Measurements from ENCODE around the gene MACROD2. TPM values are rescaled to one million over a fixed set of nuclear protein-coding genes. Genes with fewer than 3 reads are reported as not detected.

MACROD2 gene
- total RNA-seq, 4 donors from 2014 or later = 2.1 to 28.1 (median 12.6) TPM

- TF ChIP-seq POLR2A (IDR thresholded peaks at IDR 0.05) = no peak
- TF ChIP-seq, protein P1, sequence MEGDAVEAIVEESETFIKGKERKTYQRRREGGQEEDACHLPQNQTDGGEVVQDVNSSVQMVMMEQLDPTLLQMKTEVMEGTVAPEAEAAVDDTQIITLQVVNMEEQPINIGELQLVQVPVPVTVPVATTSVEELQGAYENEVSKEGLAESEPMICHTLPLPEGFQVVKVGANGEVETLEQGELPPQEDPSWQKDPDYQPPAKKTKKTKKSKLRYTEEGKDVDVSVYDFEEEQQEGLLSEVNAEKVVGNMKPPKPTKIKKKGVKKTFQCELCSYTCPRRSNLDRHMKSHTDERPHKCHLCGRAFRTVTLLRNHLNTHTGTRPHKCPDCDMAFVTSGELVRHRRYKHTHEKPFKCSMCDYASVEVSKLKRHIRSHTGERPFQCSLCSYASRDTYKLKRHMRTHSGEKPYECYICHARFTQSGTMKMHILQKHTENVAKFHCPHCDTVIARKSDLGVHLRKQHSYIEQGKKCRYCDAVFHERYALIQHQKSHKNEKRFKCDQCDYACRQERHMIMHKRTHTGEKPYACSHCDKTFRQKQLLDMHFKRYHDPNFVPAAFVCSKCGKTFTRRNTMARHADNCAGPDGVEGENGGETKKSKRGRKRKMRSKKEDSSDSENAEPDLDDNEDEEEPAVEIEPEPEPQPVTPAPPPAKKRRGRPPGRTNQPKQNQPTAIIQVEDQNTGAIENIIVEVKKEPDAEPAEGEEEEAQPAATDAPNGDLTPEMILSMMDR (IDR thresholded peaks at IDR 0.05) = no peak
- Histone ChIP-seq H3K36me3 (no peaks in the 10 kb centered on the region), H3K4me1 (no peaks in the 10 kb centered on the region), H3K4me3 (no peak overlapping the region), H3K27ac (no peak overlapping the region), H3K9me3 (no peaks in the 10 kb centered on the region), H3K27me3 (no peaks in the 10 kb centered on the region)
- DNase-seq = no peak
- intact Hi-C loops (cut with DNase I; ENCODE audit: low total_unique reads) = no loop called here
Observed at GRCh38 chr20:14495066-14495465, 499.8 kb downstream of the MACROD2 start.

GRCh38 chr20:14497004-14497403, 501.7 kb downstream of the MACROD2 start:
- H3K4me1 ChIP-seq = no peaks in the 10 kb centered on the region
- TF ChIP-seq POLR2A (IDR thresholded peaks at IDR 0.05) = no peak
- TF ChIP-seq, protein P1 (IDR thresholded peaks at IDR 0.05) = no peak
- no peaks in the 10 kb centered on the region for H3K27me3 ChIP-seq
- H3K9me3 ChIP-seq = no peaks in the 10 kb centered on the region
- no peaks in the 10 kb centered on the region for H3K36me3 ChIP-seq
- no peak overlapping the region for H3K4me3 ChIP-seq
- H3K27ac ChIP-seq = no peak overlapping the region
- no peak for DNase-seq
- intact Hi-C loops (cut with DNase I; ENCODE audit: low total_unique reads) = no loop called here

GRCh38 chr20:14498772-14499171, 503.5 kb downstream of the MACROD2 start:
- no peaks in the 10 kb centered on the region for H3K9me3 ChIP-seq
- no peak overlapping the region for H3K27ac ChIP-seq
- no peaks in the 10 kb centered on the region for H3K27me3 ChIP-seq
- no peaks in the 10 kb centered on the region for H3K36me3 ChIP-seq
- DNase-seq = no peak
- no peak overlapping the region for H3K4me3 ChIP-seq
- no peaks in the 10 kb centered on the region for H3K4me1 ChIP-seq
- TF ChIP-seq, protein P1 (IDR thresholded peaks at IDR 0.05) = no peak
- TF ChIP-seq POLR2A (IDR thresholded peaks at IDR 0.05) = no peak
- intact Hi-C loops (cut with DNase I; ENCODE audit: low total_unique reads) = no loop called here

GRCh38 chr20:14505476-14505875, 510.2 kb downstream of the MACROD2 start:
- no peaks in the 10 kb centered on the region for H3K9me3 ChIP-seq

DNA sequence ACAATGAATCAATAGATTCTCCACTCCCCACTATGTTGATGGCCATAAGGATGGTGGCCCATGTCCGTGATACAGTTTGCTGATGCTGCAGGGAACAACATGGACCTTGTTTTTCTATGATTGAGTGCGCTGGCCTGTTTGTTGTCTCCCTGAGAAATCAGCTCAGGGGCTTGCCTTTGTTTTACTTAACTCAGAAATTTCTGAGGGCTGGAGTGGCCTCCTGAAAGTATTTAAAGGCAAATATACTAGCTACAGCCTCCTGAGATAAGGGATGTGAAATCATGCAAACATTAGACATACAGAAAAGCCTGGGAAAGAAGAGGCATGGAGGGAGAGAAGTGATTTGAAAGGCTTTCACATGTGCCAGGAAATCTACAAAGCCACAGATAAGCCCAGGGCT, 512.4 kb downstream of the MACROD2 start:
- H3K4me1 ChIP-seq = no peaks in the 10 kb centered on the region
- intact Hi-C loops (cut with DNase I; ENCODE audit: low total_unique reads) = no loop called here
- DNase-seq = no peak
- H3K27ac ChIP-seq = no peak overlapping the region
- no peak overlapping the region for H3K4me3 ChIP-seq
- H3K9me3 ChIP-seq = no peaks in the 10 kb centered on the region
- TF ChIP-seq, protein P1 (IDR thresholded peaks at IDR 0.05) = no peak
- no peak for TF ChIP-seq POLR2A (IDR thresholded peaks at IDR 0.05)
- H3K36me3 ChIP-seq = no peaks in the 10 kb centered on the region
- H3K27me3 ChIP-seq = no peaks in the 10 kb centered on the region

More at GRCh38 chr20:14505476-14505875, 510.2 kb downstream of the MACROD2 start:
- no peaks in the 10 kb centered on the region for H3K4me1 ChIP-seq
- intact Hi-C loops (cut with DNase I; ENCODE audit: low total_unique reads) = no loop called here
- TF ChIP-seq POLR2A (IDR thresholded peaks at IDR 0.05) = no peak
- TF ChIP-seq, protein P1 (IDR thresholded peaks at IDR 0.05) = no peak
- no peaks in the 10 kb centered on the region for H3K27me3 ChIP-seq
- H3K4me3 ChIP-seq = no peak overlapping the region
- H3K27ac ChIP-seq = no peak overlapping the region
- no peaks in the 10 kb centered on the region for H3K36me3 ChIP-seq
- no peak for DNase-seq

Data from uterus (tissue), 4 donors.